HCT116 (cell line): ENCODE results near the gene SLC39A5.

Experiments used
- EZH2 ChIP-seq: fragments of 200-600 bp; sonication (generic); IDR thresholded peaks from 2 replicates; pipeline ENCODE4 v1.6.1; 2017; ENCODE audit warnings: antibody characterized with exemption, mixed run types
- MAX ChIP-seq: IDR thresholded peaks from 2 replicates; pipeline ENCODE4 v1.6.1; 2012
- SRF ChIP-seq: IDR thresholded peaks from 2 replicates; pipeline ENCODE4 v1.6.1; 2012; ENCODE audit warnings: low read depth
- ZBTB33 ChIP-seq: IDR thresholded peaks from 2 replicates; pipeline ENCODE4 v1.6.1; 2011; ENCODE audit warnings: mild to moderate bottlenecking, low read length, moderate library complexity; ENCODE audit not compliant: insufficient replicate concordance; ENCODE audit errors: extremely low read depth

GRCh38 chr12:56286044-56286830 is 56.4 kb downstream of the SLC39A5 start:
- no peak for TF ChIP-seq MAX
- no peak for TF ChIP-seq SRF
- TF ChIP-seq ZBTB33 = no peak
- no peak for TF ChIP-seq EZH2
